Stimulated activated CD4-positive, alpha-beta T cell treated with anti-CD3 and anti-CD28 coated beads, Interleukin-2, amount 100 ng/mL, for 48 hours (primary cell): ENCODE data around the gene MBNL2.

Experiments
- DNase-seq, 2 donors: peaks; one replicate each; pipeline ENCODE4 v3.0.0-alpha.2; 2020

The MBNL2 gene

DNA sequence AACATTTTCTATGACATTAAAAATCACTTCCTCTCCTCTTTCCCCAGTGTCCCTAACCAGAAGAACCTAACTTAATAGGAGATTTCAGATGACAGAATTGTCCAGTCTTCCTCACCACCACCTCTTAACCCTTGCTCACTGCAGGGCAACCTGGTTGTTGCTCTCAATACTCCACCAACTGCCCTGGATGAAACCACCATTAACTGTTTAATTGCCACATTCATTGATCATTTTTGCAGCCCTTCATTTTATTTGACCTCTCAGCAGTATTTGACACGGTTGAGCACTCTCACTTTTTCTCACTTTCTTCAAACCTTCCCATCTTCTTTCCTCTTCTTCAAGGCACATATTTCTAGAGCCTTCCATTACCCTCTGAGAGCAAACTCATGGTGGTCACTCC lies 84.0 kb downstream of the MBNL2 start:
- no peak for DNase-seq

DNA sequence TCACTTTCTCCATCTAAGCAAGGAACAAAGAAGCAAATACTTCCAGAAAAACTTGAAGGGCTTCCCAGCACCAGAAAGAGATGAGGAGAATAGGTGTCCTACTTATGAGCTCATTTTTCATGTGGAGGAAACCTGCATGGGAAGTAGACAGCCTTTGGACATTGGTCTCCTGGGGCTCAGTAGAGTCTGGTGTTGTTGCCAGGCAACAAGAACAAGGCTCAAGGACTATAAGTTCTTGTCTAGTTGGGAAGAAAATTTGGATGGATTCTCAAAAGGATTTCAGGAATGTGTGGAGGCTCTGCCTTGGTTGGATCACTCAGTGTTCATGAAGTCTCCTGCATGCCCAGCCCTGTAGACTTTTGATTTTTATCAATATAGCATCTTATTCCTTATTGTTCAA lies 84.5 kb downstream of the MBNL2 start:
- no peak for DNase-seq

DNA sequence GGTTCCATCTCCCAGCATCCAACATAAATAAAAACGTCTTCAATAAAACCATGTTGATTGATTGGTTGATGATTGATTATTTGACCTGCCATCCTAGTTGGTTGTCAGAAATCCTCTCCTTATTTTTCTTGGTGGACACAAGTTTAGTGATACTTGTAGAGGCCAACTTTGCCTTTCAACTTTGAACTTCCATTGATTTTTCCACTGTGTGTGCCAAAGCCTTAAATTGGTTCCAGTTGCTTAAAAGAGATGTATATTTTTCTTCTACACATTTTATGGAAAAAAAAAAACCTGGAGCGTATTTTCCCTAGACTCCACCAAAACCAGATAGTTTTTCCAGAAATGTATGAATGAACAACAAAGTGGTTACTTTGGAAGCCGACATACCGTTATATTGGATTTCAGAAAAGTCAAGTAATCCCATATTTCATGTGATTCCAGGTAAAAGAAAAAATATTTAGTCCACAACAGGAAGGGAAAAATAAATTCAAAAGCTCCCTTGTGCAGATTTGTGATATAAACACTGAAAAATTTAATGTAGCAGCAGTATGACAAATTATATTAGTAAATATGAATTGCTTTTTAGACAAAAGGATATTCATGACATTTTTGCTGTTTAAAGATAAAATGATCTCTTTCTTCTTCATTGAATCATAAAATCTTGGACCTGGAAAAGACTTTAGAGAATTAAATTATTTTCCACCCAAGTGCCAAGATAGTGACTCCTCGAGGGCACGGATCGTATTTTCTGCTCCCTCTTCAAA lies 85.2 kb downstream of the MBNL2 start:
- DNase-seq, result no peak

DNA sequence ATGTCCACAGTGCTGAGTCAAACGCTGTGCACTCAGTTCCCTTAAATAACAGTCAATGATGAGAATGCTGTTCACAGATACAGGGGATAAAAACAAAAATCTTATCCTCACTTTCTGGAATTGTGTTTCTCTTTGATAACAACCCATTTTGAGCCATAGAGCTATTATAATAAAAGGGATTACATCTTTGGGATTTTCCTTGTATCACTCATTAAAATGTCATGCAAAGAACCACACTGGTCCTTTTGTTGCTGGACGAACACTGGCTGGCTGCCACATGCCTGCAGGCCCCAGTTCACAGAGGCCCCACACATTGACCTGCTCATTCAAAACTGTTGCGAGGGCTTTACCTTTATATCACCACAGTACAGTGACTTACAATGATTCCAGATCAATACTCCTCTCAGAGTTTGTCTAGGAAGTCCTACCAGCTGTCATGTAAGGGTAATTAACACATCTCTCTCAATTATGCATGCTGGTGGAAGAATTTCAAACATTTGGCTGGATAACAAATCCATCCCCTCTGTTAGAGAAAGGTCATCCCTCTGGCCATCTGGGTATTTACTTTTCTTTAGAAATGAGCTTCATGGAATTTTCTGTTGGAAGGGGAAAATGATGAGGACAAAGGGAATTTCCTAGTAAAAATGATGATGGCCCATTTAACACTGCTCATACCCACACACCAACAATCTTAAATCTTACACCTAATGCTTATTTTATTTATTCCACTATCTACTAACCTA lies 85.9 kb downstream of the MBNL2 start:
- DNase-seq, result no peak

DNA sequence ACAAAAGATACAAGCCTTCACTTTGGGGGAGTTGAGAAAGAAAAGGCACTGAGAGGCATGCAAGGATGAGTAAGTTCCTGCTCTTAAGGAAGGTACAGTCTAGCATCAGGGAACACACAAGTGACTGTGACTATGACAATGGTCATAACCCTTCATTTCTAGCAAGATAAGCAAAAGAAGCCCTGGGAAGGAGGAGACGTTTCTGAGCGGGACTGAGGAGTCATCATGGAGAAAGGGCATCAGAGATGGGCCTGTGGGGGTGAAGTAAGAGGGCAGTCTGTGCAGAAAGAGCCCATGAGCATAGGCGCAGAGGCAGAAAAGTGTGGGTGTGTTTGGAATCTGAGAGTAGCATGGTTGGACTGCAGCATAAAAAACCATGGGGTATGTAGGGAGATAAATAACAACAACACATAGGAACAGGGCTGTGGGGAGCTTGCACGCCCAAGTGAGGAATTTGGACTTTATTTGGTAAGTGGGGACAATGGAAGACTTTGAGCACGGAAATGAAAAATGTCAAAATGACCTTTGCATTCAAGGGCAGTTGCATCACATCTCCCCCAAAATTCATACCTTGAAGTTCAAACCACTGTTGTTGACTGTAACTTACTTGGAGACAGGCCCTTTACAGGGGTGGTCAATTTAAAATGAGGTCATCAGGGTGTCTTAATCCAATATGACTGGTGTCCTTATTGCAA lies 86.7 kb downstream of the MBNL2 start:
- DNase-seq, result no peak

DNA sequence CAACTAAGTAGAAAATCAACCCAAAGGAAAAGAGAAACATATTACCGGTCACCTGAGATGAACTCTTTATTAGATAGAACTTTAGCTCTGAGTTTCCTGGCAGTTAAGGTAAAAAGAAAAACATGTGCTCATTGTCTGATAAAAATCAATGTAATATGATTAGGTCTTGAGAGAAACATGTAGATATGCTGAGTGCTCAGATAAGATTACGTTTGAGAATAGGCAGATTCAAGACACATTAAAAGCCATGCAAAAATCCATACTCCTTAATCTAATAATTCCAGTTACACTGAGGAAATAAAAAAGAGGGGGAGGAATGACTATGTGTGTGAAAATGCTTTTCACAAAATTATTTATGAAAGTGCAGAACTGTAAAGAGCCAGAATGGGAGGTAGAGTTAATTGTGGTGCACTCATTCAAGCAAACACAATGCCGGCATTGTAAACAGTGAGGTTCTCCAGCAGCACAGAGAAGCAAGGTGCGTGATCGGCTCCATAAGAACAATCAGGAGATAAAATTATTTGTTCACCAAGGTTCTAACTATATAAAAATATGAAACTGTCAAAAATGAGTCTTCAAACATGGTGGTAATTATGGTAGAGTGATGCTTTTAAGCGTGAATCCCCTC lies 88.8 kb downstream of the MBNL2 start:
- no peak for DNase-seq

DNA sequence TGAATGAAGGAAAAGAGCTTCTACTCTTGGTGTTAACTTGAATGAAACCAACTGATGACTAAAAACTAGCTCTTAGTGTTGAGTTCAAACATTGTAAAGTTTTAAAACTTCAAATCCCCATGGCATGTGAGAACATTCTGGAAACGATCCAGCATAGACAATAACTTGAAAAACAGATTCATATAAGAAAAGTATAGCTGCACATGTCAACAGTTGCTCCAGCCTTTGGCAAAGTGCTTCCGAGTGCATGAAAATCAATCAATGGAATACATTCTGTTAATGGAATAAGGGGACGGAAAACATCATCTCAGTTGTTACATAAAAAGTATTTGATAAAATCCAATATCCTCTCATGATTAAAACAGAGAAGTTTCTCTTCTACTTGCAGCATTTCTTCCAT lies 89.8 kb downstream of the MBNL2 start:
- no peak for DNase-seq

DNA sequence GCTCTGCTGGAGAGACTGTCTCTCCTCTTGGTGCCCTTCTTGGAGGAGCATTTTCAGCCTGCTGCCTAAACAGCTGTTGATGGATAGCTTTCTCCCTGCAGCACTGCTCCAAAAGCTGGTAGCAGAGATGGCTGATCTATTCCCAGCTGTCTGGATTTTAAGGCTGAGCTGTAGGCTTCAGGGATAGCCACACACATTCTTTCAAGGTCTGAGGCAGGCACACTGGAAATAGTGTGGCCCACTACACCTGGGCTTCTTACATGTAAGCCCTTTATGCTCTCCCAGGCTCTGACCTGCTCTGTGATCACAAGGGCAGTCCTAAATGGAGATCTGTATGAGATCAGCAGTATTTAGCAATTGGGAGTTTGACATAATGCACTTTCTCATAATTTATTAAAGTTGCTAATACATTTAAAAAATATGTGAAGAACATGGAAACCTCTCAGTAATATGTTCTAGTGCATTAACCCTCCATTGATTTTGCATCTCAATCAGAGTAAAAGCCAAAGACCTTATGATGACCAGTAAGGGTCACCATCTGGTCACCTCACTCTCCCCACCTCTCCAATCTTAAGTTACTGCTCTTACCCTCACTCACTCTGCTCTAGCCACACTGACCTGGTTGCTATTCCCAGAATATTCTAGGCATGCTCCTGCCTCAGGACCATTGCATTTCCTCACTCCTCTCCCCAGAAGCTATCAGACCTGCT lies 91.6 kb downstream of the MBNL2 start:
- DNase-seq, result no peak

DNA sequence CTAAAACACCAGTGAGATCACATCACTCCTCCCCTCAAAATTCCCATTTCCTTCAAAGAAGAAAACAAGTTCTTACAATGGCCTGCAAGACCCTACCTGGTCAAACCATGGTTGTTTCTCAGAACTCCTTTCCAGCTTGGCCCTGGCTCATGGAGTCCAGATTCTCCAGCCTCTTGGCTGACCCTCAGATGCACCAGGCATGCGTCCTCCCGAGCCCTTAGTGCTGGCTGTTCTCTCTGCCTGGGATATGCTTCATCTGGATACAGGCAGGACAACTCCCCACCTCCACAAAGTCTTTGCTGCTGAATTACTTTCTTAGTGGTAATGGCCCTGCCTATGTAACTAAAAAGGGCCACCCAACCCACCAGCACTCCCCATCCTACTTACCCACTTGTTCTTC lies 94.3 kb downstream of the MBNL2 start:
- DNase-seq, result no peak

DNA sequence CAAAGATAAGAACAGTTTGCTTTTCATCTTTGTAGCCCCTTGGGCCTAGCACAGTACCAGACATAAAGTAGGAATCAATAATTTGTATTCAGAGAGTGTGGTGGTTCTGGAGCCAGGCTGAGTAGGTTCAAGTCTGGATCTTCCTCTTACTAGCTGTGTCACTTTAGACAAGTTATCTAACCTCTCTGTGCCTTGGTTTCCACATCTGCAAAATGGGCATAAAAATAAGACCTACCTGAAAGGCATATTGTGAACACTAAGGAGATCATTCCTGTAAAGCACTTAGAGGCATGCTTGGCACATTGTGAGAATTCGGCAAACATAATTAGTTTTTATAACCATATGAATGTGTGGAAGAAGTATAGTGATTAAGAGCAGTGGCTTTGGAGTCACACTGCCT lies 95.8 kb downstream of the MBNL2 start:
- no peak for DNase-seq

DNA sequence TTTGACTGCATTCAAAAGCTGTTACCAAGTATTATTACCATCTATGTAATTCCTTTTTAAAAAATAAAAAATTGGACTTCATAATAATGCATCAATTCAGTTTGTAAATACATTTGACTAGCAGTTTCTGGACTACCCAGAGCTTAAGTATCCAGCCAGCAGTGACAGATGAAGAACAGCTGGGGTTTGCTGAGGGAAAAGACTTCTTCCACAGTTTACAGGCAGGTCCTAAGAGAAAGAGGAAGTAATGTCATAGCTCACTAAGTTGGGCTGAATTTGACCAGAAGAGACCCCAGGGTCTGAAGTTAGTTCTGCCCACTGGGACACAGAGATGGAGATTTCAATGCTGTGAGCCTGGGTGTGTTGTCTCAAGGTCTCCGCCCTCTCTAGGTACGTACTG lies 96.4 kb downstream of the MBNL2 start:
- DNase-seq, result no peak

DNA sequence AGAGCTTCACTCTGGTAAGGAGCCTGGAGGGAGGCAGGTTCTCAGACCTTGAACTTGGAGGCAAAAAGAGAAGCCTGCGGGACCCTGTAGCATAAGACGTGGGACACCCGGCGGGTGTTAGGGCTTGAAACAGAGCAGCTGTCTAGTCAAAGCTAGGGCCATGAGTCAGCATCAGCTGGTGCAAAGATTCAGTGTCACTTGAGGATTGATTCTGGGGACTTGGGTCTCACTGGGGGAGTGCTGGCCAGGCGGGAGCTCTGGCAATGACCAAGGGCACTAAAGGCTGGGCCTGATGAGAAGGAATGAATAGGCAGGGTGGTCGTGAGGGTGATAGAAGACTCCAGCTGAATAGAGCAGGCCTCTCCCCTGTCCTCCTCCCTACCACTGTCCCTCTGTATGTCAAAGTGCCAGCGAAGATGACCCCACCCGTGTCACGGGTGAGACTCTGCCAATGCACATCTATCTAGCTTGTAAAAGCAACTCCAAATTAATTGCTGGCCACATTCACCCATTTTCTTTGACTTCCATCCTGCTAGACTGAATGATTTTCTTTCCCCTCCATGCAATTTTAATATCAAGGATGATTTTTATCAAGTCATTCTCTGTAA lies 97.1 kb downstream of the MBNL2 start:
- no peak for DNase-seq

DNA sequence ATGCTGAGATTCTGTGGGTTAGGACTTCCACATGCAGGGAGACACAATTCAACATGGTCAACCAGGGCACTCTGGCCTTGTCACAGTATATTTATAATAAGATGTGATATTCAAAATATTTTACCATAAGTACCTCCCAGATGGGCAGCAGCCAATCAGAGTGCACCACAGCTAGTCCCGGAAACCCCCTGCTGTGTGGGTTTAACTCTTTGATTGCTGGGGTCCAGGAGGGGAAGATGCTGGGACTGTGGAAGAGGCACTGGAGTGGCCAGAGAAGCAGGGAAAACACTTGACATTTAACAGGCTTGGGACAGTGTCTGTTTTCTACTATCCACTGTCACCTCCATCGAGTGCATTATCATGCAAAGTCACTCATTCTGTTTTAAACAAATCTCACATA lies 99.0 kb downstream of the MBNL2 start:
- no peak for DNase-seq

DNA sequence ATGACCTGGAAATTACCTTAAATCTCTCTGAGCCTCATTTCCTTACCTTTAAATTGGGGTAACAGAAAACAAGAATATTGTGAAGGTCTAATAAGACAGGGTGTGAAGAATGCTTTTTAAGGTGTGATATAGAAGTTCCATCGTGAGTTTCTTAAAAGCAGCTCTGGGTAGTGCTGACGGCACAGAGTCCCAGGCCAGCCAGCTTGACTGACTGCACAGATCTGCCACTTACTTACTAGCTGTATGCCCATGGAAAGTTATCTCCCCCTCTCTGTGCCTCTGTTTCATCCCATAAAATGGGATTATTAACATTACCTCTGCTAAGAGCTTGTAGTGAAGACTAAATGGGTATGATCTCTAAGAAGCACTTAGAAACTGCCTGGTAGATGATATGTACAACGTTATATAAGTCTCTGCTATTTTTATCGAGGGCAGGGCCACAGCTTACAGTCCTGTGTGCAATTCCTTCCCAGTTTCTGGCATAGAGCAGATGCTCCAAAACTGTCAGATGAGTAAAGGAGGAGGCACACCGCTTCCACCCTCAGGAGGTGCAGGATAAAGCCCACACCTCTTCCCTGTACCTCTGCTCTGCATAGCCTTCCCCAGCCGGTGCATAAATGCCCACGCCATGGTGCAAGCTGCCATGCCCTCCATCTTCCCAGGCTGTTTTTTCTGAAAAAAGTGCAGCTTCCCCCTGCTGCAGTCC lies 99.6 kb downstream of the MBNL2 start:
- no peak for DNase-seq

DNA sequence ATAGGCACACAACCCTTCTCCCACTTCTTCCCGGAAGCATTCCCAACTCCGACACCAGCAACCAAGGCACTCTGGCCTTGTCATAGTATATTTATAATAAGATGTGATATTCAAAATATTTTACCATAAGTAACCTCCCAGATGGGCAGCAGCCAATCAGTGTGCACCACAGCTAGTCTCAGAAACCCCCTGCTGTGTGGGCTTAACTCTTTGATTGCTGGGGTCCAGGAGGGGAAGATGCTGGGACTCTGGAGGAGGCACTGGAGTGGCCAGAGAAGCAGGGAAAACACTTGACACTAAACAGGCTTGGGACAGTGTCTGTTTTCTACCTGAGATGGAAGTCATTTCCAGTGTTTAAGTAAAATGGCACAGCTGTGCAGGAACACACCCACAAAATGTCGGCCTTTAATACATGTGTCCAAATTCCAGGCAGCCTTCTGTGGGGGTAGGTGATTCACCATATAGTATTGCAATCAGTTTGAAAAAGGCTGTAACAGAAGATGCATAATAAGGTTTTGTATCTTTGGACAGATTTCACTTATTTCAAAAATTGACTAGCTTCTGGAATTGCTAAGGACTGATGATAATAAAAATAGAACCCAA lies 100.7 kb downstream of the MBNL2 start:
- DNase-seq, result no peak

DNA sequence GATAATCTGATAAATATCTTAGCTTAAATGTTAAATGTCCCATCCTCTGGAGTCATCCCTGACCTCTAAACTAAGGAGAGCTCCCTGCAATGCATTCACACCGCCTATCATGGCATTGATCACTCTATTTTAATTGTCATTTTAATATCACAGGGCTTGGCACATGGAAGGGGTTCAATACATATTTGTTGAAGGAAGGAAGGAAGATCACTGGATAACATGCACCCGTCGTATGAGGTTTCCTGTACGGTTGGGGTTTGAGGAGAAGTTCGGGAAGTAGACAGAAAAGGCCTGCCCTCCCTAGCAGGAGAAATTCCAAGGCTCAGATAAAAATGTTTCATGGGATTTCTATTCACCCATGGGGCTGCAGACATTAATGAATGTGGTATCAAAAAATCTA lies 102.0 kb downstream of the MBNL2 start:
- DNase-seq, result no peak

DNA sequence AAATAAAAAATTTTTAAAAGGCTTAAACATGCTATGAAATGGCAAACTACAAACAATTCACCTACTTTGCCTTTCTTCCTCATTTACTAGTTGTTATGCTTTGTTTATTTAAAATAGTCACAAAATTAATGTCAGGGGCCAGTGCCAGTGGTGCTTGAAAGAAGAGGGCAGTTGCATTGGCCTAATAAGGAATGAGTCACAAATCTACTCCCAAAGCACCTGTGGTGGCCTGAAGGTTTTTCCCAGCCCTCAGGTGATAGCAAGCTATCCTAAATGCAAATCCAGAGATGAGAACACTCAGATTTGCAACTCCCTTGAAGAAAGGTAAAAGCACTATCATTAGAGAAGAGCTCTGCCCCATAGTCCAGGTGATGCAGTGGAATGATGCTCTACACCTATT lies 103.6 kb downstream of the MBNL2 start:
- no peak for DNase-seq

DNA sequence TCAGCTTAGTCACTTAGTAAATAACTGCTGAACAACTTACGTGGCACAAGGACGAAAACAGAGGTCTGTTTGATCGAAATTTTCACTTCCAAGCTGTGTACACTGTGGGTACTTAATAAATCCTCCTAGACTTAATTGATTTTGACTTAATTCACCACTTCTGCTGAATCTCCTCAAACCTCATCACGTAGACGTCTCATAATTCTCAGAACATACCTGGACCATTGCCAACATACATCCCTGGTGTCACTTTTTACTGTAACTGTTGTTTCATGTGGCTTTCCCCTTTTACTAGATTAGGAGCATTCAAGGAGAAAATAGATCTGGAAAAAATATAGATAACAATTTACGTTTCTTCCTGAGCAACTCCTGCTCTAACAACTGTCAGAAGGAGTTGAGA lies 105.0 kb downstream of the MBNL2 start:
- no peak for DNase-seq

DNA sequence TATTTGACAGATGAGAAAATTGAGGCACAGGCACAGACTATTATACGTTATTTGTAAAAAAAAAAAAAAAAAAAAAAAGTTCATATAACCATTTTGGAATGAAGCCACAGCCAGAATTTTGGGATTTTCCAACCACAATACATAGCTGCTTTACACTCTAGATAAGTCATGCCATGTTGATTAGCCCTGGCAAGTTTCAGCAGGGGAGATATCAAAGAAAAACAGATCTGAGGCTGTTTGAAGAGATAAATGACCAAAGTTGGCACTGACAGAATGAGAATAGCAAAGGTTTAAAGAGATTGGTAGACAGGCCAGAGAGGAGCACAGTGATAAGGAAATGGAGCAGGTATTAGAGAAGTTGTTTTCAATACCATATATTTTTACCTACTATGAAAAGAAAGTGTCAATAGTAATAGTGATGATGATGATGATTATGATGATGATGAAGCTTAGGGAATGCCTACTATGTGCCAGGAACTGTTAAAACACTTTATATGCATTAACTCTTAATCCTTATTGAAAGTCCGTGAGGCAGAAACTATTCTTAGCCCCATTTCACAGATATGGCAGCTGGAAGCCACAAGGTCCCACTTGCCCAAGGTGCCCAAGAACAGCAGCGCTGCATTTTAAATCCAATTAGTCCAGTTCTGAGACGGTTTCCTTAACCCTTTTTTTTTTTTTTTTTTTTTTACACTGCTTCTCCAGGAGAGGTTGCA lies 105.5 kb downstream of the MBNL2 start:
- DNase-seq, result no peak

DNA sequence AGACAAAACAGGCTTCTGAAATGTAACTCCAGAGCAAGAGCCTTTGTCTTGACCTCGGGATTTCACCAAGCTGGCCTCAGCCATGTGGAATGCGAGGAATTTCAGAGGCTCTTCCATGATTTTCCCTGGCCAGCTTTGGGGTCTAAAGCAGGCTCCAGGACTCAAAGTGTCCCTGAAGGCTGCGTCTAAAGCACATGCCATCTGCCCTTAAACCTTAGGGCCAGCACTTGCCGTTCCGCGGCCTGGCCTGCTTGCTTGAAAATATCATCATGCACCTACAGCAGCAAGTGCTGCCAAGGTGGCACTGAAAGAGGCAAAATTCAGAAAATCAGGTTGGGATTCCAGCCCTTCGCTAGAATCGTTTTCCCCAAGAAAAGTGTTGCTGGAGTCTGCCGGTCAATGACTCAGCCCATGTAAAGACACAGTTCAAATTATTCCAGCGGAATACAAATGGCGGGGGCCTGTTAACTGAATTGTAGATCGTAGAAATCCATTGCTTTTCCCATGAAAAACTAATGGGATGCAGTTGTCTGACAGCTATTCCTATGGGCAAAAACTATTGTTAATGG lies 106.2 kb downstream of the MBNL2 start:
- DNase-seq, result no peak
